Cerebellar nuclear complex (tissue), 1 donor: Measurements from ENCODE around the gene CCDC24.

Experiments used
- DNase-seq, 2 experiments: peaks; one replicate each; lab custom pipeline; 2025; lab: John Stamatoyannopoulos, UW

CCDC24 gene

DNA sequence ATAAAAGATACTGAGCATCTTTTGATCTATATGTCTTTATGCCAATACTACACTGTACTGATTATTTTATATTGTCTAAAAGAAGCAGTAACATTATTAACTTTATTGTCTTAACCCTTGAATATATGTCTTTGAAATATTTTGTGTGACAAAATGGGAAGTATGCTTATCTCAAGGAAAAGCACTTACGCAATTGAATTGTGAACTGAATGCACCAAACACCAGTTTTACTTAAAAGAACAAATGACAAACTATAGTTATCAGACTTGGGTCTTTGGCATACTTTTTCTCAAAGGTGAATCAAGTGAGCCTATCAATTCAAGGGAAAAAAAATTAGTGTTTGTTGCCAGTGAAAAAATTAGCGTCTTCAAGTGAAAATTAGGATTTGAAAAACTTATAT is 49.0 kb downstream of the CCDC24 start:
- no peak for DNase-seq

DNA sequence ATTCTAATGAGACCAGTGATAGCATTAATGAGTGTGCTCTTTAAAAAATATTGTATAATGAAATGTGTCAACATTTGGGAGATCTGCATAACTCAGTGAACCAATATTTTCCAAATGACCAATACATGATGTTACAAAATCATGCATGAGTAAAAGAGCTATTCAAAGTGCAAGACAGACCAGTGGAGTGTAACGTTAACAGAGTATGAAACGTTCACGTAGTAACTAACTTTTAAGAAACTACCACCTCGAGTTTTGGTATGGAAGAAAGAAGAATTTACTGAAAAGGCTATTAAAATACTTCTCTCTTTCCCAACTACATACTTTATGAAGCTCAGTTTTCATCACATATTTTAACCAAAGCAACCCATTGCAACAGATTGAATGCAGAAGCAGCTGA is 49.4 kb downstream of the CCDC24 start:
- DNase-seq: no peak

- no peak for DNase-seq
Measured at GRCh38 chr1:44043176-44044070, 52.0 kb downstream of the CCDC24 start.

DNA sequence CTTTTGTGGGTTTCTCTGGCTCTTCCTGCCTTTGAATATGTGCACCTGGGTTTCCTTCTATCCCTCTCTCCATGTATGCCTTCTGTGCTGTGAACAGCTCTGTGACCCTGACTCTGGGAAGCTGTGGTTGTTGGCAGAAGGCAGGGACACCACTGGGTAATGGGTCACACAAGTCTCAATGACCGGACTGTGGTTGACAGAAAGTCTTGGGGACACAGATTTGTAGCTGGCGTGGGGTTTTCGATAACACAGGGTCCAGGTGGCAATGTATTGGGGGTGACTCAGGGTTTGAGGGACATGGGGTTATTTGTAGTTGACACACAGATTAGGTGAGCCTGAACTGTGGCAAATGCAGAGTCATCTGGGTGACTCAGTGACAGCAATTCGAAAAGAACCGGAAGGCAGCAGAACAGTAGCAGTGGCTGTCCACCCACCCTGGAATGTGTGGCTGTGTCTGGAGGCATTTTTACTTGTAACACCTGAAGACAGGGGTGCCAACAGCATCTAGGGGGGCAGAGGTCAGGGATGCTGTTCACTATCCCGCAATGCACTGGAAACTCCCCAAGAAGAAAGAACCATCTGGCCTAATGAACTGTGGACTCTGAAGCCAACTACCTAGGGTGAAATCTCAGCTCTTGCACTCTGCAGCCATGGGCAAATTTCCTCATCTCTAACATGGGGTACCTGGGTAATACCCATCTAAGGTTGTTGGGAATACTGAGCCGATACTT is 52.8 kb downstream of the CCDC24 start:
- DNase-seq: no peak

GRCh38 chr1:44045064-44045463 is 53.7 kb downstream of the CCDC24 start:
- DNase-seq: no peak
